ENCODE results near the gene EPG5.
"Not testable (repeated sequence)": the region's sequence is repeated elsewhere in the genome, so short reads cannot be mapped to it uniquely, and the experiment has no call there.

EPG5 gene

DNA sequence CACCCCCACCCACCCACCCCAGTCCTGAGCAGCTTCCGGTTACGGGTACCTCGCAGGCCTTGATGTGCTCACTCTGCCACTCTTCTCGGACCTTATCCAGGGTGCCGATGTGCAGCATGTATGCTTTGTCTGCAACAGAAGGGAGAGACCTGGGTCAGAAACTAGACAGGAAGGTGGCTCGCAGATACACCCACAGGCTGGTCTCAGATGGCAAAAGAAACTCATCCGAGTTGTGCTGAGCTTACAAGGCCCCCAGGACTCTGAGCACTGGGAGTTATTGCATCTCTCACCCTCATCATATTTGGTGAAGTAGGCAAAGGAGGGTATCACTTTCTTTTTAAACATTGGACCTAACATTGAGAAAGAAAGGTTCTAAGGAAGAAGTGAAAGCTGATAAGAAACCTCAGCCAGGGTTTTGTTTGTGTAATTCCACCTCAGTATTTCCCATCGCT is 30.6 kb upstream of the EPG5 start:
- no peak for TF ChIP-seq POLR2AphosphoS5 (IDR thresholded peaks at IDR 0.05; ENCODE audit: low read depth, low read length)
- no peak for TF ChIP-seq POLR2A (IDR thresholded peaks at IDR 0.05; ENCODE audit: low read depth, low read length)
- no peak for TF ChIP-seq TAF1 (IDR thresholded peaks at IDR 0.05; ENCODE audit: borderline replicate concordance, low read depth, low read length)
- DNase-seq (ENCODE audit: insufficient read length) (peak; percentile 15), FAIRE-seq (no peak)

DNA sequence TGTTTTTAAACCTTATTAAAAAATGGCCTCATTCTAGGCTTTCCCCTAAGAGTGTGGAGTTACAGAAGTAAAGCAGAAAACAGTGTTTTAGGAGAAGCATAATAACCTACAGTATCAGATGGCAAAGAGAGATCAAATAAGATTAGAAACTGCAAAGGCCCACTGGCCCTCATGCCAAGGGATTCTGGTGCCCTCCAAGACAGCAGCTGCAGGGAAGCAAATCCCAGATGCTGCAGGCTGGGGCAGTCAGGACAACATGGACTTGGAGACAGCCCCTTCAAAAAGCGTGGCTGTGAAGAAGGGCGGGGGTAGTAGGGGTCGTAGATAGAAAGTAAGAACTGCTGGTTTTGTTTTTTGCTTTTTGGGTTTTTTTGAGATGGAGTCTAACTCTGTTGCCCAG is 28.3 kb upstream of the EPG5 start:
- no peak for DNase-seq (ENCODE audit: insufficient read length)
- TF ChIP-seq TAF1 (IDR thresholded peaks at IDR 0.05; ENCODE audit: borderline replicate concordance, low read depth, low read length), result no peak
- TF ChIP-seq POLR2AphosphoS5 (IDR thresholded peaks at IDR 0.05; ENCODE audit: low read depth, low read length), result no peak
- no peak for TF ChIP-seq POLR2A (IDR thresholded peaks at IDR 0.05; ENCODE audit: low read depth, low read length)
- no peak for FAIRE-seq

GRCh38 chr18:45993438-45993837 is 26.3 kb upstream of the EPG5 start:
- FAIRE-seq (no peak), DNase-seq (ENCODE audit: insufficient read length) (no peak)

GRCh38 chr18:45992527-45992926 is 25.4 kb upstream of the EPG5 start:
- not testable (repeated sequence) for FAIRE-seq; DNase-seq (ENCODE audit: insufficient read length)

More at GRCh38 chr18:45993438-45993837, 26.3 kb upstream of the EPG5 start:
- no peak for TF ChIP-seq POLR2AphosphoS5 (IDR thresholded peaks at IDR 0.05; ENCODE audit: low read depth, low read length)
- no peak for TF ChIP-seq POLR2A (IDR thresholded peaks at IDR 0.05; ENCODE audit: low read depth, low read length)
- no peak for TF ChIP-seq TAF1 (IDR thresholded peaks at IDR 0.05; ENCODE audit: borderline replicate concordance, low read depth, low read length)

DNA sequence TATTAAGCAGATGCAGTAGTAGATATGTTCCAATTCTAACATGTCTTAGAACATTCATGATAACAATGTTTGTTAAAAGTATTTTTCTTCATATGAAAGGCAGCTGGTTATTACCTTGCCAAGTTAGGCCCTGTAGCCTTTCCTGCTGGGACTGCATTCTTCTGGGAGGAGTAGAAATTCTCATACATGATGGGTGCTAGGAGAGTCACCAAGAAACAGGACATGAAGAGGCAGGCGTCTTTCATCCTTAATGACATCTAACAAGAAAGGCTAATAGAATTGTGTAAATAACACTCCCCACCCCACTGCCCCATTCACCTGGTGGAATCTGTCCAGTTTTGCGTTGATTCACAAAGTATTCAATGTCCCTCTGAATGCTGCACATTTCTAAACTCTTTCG is 24.7 kb upstream of the EPG5 start:
- no peak for FAIRE-seq
- TF ChIP-seq POLR2AphosphoS5 (IDR thresholded peaks at IDR 0.05; ENCODE audit: low read depth, low read length) (no peak), POLR2A (IDR thresholded peaks at IDR 0.05; ENCODE audit: low read depth, low read length) (no peak), TAF1 (IDR thresholded peaks at IDR 0.05; ENCODE audit: borderline replicate concordance, low read depth, low read length) (no peak)
- DNase-seq (ENCODE audit: insufficient read length), result no peak

DNA sequence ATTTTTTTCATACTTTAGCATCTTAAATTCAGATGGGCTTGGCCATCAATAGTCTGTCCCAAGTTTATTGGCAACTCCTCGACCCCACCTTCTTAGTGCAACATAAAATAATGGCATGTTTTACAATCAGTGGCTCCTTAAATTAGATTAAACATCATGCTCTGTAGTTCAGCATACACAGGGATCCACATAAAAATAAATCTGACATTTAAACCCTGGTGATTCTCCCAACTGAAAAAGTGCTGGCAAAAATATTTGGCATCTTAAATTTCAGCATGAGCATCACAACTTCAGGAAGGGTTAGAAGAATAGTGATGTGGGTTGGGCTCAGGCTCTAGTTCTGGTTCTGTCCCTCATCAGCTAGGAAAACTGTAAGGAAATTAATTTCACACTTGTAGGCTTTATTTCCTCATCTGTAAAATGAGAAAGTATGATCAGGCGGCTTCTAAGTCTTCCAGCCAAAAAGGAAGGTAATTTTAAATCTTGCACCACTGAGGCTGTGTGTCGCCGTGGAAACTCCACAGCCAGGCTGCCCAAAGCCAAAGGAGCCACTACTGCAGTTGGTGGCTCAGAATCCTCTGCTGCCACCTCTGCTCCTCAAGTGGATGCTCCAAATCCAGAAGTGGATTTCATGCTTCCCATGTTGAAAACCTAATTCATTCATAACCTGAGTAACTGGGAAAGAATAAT is 17.6 kb upstream of the EPG5 start:
- no peak for DNase-seq (ENCODE audit: insufficient read length)
- FAIRE-seq, result no peak
- TF ChIP-seq POLR2AphosphoS5 (IDR thresholded peaks at IDR 0.05; ENCODE audit: low read depth, low read length) (no peak), TAF1 (IDR thresholded peaks at IDR 0.05; ENCODE audit: borderline replicate concordance, low read depth, low read length) (no peak), POLR2A (IDR thresholded peaks at IDR 0.05; ENCODE audit: low read depth, low read length) (no peak)

GRCh38 chr18:45981821-45982220 is 14.7 kb upstream of the EPG5 start:
- no peak for FAIRE-seq
- no peak for TF ChIP-seq POLR2AphosphoS5 (IDR thresholded peaks at IDR 0.05; ENCODE audit: low read depth, low read length)
- no peak for TF ChIP-seq TAF1 (IDR thresholded peaks at IDR 0.05; ENCODE audit: borderline replicate concordance, low read depth, low read length)
- TF ChIP-seq POLR2A (IDR thresholded peaks at IDR 0.05; ENCODE audit: low read depth, low read length), result no peak
- DNase-seq (ENCODE audit: insufficient read length), result no peak

DNA sequence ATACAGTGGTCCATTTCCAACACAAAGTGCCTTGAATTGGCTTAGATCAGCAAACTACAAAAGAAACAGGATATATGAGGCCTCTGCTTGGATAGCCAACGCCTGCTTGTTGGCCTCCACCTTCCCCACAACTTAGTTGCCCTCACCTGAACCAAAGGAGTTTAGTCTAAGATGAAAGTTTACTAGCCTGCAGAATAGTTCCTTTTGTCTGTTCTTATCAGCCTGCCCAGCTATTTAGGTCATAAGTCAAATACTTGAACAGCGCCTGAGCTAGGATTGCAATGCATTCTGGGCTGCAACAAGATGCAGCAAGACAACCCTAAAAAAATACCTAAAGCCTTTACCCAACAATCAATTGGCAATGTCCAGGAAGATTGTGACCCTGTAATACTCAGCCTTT is 13.1 kb upstream of the EPG5 start:
- TF ChIP-seq TAF1 (IDR thresholded peaks at IDR 0.05; ENCODE audit: borderline replicate concordance, low read depth, low read length) (no peak), POLR2AphosphoS5 (IDR thresholded peaks at IDR 0.05; ENCODE audit: low read depth, low read length) (no peak), POLR2A (IDR thresholded peaks at IDR 0.05; ENCODE audit: low read depth, low read length) (no peak)
- FAIRE-seq (no peak), DNase-seq (ENCODE audit: insufficient read length) (no peak)

- FAIRE-seq (no peak), DNase-seq (ENCODE audit: insufficient read length) (no peak)
- TF ChIP-seq TAF1 (IDR thresholded peaks at IDR 0.05; ENCODE audit: borderline replicate concordance, low read depth, low read length), result no peak
- TF ChIP-seq POLR2A (IDR thresholded peaks at IDR 0.05; ENCODE audit: low read depth, low read length), result no peak
- no peak for TF ChIP-seq POLR2AphosphoS5 (IDR thresholded peaks at IDR 0.05; ENCODE audit: low read depth, low read length)
Observed at GRCh38 chr18:45978084-45978483, 11.0 kb upstream of the EPG5 start.

GRCh38 chr18:45976974-45977373 is 9.8 kb upstream of the EPG5 start:
- TF ChIP-seq POLR2A (IDR thresholded peaks at IDR 0.05; ENCODE audit: low read depth, low read length) (no peak), TAF1 (IDR thresholded peaks at IDR 0.05; ENCODE audit: borderline replicate concordance, low read depth, low read length) (no peak), POLR2AphosphoS5 (IDR thresholded peaks at IDR 0.05; ENCODE audit: low read depth, low read length) (no peak)
- no peak for DNase-seq (ENCODE audit: insufficient read length)
- no peak for FAIRE-seq

DNA sequence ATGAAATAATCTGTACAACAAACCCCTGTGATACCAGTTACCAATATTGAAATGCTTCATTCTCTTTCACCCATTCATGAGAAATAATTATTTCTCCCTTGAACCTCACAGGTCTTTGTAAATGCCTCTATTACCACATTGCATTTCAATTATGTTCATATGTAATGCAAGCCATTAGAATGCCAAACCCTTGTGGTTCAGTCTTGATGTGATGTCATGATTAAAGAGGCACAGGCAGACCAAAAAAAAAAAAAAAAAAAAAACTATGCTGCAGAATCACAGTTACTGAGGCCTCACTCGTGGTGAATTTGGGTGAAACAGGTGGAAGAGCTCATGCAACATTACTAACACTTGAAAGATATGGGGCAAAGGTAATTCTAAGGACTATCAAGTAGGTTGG is 9.4 kb upstream of the EPG5 start:
- TF ChIP-seq TAF1 (IDR thresholded peaks at IDR 0.05; ENCODE audit: borderline replicate concordance, low read depth, low read length), result no peak
- TF ChIP-seq POLR2AphosphoS5 (IDR thresholded peaks at IDR 0.05; ENCODE audit: low read depth, low read length), result no peak
- TF ChIP-seq POLR2A (IDR thresholded peaks at IDR 0.05; ENCODE audit: low read depth, low read length), result no peak
- FAIRE-seq (no peak), DNase-seq (ENCODE audit: insufficient read length) (no peak)

DNA sequence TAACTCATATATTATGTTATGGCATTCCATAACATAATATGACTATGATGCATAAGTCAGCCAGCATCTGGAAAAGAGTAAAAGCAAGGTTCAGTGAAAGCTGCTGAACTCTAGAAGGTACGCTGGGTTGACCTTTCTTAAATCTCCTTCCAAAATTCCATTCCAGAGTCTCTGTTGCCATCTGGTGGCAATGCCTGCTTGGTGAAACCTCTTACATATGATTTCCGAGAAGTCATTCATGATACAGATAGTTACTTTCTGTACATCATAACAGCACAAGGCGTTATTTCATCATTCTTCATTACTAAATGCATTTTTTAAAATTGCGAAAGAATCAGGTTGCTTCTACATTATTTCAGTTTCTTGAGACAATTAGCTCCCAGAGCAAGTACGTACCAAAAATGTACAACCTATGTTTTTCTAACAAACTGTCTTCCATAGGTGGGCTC is 7.0 kb upstream of the EPG5 start:
- TF ChIP-seq TAF1 (IDR thresholded peaks at IDR 0.05; ENCODE audit: borderline replicate concordance, low read depth, low read length) (no peak), POLR2A (IDR thresholded peaks at IDR 0.05; ENCODE audit: low read depth, low read length) (no peak), POLR2AphosphoS5 (IDR thresholded peaks at IDR 0.05; ENCODE audit: low read depth, low read length) (no peak)
- peak; percentile 79 for FAIRE-seq
- DNase-seq (ENCODE audit: insufficient read length), result no peak

GRCh38 chr18:45964913-45965312 is 2.2 kb downstream of the EPG5 start:
- not testable (repeated sequence) for FAIRE-seq; DNase-seq (ENCODE audit: insufficient read length)

Data from GM12892 (cell line).